KOPT-K1 (cell line): Measurements from ENCODE around the gene TOMM22.

Experiments
- H3K27ac ChIP-seq: fragments of 200-600 bp; sonication (generic); 2 replicates; pipeline ENCODE4 v1.5.1; 2016; ENCODE audit warnings: antibody characterized with exemption, mild to moderate bottlenecking, low read depth, low read length; ENCODE audit not compliant: poor library complexity, severe bottlenecking
- H3K36me3 ChIP-seq: fragments of 200-600 bp; sonication (generic); 2 replicates; pipeline ENCODE4 v1.5.1; 2017; ENCODE audit warnings: antibody characterized with exemption, mild to moderate bottlenecking, low read length, moderate library complexity; ENCODE audit not compliant: insufficient read depth
- H3K9me3 ChIP-seq: fragments of 200-600 bp; sonication (generic); 2 replicates; pipeline ENCODE4 v1.5.1; 2017; ENCODE audit warnings: antibody characterized with exemption, low read length, mild to moderate bottlenecking; ENCODE audit not compliant: insufficient read depth, poor library complexity, severe bottlenecking

Gene TOMM22

GRCh38 chr22:38704654-38705234 is 23.0 kb downstream of the TOMM22 start:
- Histone ChIP-seq H3K9me3 (no peaks in the 10 kb centered on the region), H3K27ac (peak overlapping the region; percentile 60), H3K36me3 (peaks cover 13% of the 10 kb centered on the region)

- H3K36me3 ChIP-seq: peaks cover 20% of the 10 kb centered on the region
- peak within 1 kb of the TSS; percentile 60 for H3K27ac ChIP-seq
- H3K9me3 ChIP-seq: no peaks in the 10 kb centered on the region
Observed at GRCh38 chr22:38705235-38706100, 23.7 kb downstream of the TOMM22 start, which contains the start of gene GTPBP1. GTPBP1 (plus strand) TSS chr22:38705944; CDS start chr22:38705956, 12 bp downstream.

- H3K36me3 ChIP-seq: peaks cover 28% of the 10 kb centered on the region
- peak overlapping the region; percentile 60 for H3K27ac ChIP-seq
- H3K9me3 ChIP-seq: no peaks in the 10 kb centered on the region
Observed at GRCh38 chr22:38706101-38706900, 24.5 kb downstream of the TOMM22 start.

- Histone ChIP-seq H3K9me3 (no peaks in the 10 kb centered on the region), H3K27ac (peak overlapping the region; percentile 60), H3K36me3 (peaks cover 30% of the 10 kb centered on the region)
Observed at GRCh38 chr22:38706901-38707195, 25.1 kb downstream of the TOMM22 start.

- H3K27ac ChIP-seq: peak overlapping the region; percentile 60
- no peaks in the 10 kb centered on the region for H3K9me3 ChIP-seq
- peaks cover 35% of the 10 kb centered on the region for H3K36me3 ChIP-seq
Observed at GRCh38 chr22:38707346-38707745, 25.6 kb downstream of the TOMM22 start.

- H3K9me3 ChIP-seq: no peaks in the 10 kb centered on the region
- peaks cover 41% of the 10 kb centered on the region for H3K36me3 ChIP-seq
- H3K27ac ChIP-seq: no peak overlapping the region
Observed at GRCh38 chr22:38707984-38708383, 26.2 kb downstream of the TOMM22 start.

GRCh38 chr22:38709306-38709705 is 27.5 kb downstream of the TOMM22 start:
- Histone ChIP-seq H3K27ac (no peak overlapping the region), H3K36me3 (peaks cover 44% of the 10 kb centered on the region)

GRCh38 chr22:38710351-38710750 is 28.6 kb downstream of the TOMM22 start:
- H3K27ac ChIP-seq: no peak overlapping the region
- no peaks in the 10 kb centered on the region for H3K9me3 ChIP-seq
- peaks cover 51% of the 10 kb centered on the region for H3K36me3 ChIP-seq

More at GRCh38 chr22:38709306-38709705, 27.5 kb downstream of the TOMM22 start:
- H3K9me3 ChIP-seq: no peaks in the 10 kb centered on the region

- Histone ChIP-seq H3K27ac (no peak overlapping the region), H3K36me3 (peaks cover 57% of the 10 kb centered on the region), H3K9me3 (no peaks in the 10 kb centered on the region)
Observed at GRCh38 chr22:38710866-38711265, 29.1 kb downstream of the TOMM22 start.

GRCh38 chr22:38712486-38713207 is 30.9 kb downstream of the TOMM22 start:
- Histone ChIP-seq H3K9me3 (no peaks in the 10 kb centered on the region), H3K27ac (no peak overlapping the region), H3K36me3 (peaks cover 74% of the 10 kb centered on the region)

- H3K36me3 ChIP-seq: peaks cover 81% of the 10 kb centered on the region
- no peak overlapping the region for H3K27ac ChIP-seq
- H3K9me3 ChIP-seq: no peaks in the 10 kb centered on the region
Observed at GRCh38 chr22:38713921-38714320, 32.2 kb downstream of the TOMM22 start.

GRCh38 chr22:38715176-38715764 is 33.5 kb downstream of the TOMM22 start:
- H3K9me3 ChIP-seq: no peaks in the 10 kb centered on the region
- H3K27ac ChIP-seq: no peak overlapping the region
- H3K36me3 ChIP-seq: peaks cover 78% of the 10 kb centered on the region

- no peaks in the 10 kb centered on the region for H3K9me3 ChIP-seq
- H3K36me3 ChIP-seq: peaks cover 78% of the 10 kb centered on the region
- H3K27ac ChIP-seq: no peak overlapping the region
Observed at GRCh38 chr22:38715852-38716251, 34.1 kb downstream of the TOMM22 start.

GRCh38 chr22:38716271-38716670 is 34.5 kb downstream of the TOMM22 start:
- H3K36me3 ChIP-seq: peaks cover 78% of the 10 kb centered on the region
- H3K9me3 ChIP-seq: no peaks in the 10 kb centered on the region
- H3K27ac ChIP-seq: no peak overlapping the region
